ENCODE results near the gene PSMA3.
A peak's percentile ranks its signal among the peaks of the same experiment; 100 is the strongest.
"Not testable (repeated sequence)": the region's sequence is repeated elsewhere in the genome, so short reads cannot be mapped to it uniquely, and the experiment has no call there.

PSMA3 gene
- total RNA-seq = 67.6 to 145 (median 91.0) reads per million in 18 experiments

GRCh38 chr14:58244556-58245387 is at the start of gene PSMA3:
TSS of gene PSMA3 (plus strand) at chr14:58244843. CDS start at chr14:58244921, 78 bp downstream.
- peak; percentile 98 to 99 for DNase-seq

GRCh38 chr14:58196198-58196597 is 48.4 kb upstream of the PSMA3 start:
- peak in 1 of 2 donors; percentile 3 for DNase-seq

- no peak for DNase-seq
Measured at GRCh38 chr14:58198086-58198485, 46.6 kb upstream of the PSMA3 start.

- peak; percentile 76 to 89 for DNase-seq
Measured at GRCh38 chr14:58199726-58200479, 44.7 kb upstream of the PSMA3 start, which contains the start of gene ACTR10. TSS of gene ACTR10 (plus strand) at chr14:58200149. CDS start at chr14:58200218, 69 bp downstream.

GRCh38 chr14:58200480-58200841 is 44.2 kb upstream of the PSMA3 start:
- DNase-seq = no peak

- peak in 1 of 2 donors; percentile 14 for DNase-seq
Measured at GRCh38 chr14:58200846-58201245, 43.8 kb upstream of the PSMA3 start.

DNA sequence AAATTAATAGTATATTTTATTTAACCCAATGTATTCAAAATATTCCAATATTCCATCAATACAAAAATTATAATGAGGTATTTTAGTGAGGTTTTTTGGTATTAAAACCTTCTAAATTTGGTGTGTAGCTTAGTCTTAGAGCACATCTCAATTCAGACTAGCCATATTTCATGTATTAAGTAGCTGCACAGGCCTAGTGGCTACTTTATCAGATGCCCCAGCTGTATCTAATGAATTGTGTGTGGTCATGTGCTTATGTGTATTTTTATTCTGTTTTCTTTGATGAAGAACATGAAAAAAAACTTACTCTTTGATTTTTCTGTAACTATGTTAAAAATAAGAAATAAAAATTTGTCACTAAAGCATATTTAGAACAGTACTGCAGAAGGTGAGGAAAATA is 31.5 kb upstream of the PSMA3 start:
- no peak for DNase-seq

DNA sequence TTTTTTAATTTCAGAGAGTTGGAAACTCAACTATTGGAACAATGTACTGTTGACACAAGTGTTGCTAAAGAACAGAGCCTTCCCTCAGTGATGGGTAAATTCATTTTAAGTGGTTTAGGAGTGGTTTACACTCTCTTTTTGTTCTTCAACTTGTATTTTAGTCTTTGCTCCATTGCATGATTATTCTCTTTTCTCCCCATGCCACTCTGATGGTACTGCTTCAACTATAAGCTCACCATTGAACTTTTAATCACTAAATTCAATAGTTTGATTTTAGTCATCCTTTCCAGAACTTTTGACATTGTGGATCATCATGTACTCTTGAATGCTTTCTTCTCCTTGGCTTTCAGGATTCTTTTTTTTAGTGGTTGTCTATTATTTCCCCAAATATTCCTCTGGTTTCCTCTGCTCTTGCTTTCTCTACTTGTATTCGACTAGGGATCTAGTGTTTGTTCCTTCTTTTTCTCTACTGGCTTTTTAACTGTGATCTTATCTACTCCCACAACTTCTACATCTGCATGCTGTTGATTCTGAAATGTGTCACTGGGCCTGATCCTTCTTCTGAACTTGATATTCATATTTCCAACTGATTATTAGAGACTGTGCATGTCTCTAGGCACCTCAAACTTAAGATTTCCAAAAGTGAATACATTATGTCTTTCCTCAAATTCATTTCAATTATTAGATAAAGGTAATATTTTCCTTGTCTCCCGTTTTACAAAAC is 29.3 kb upstream of the PSMA3 start:
- no peak for DNase-seq

DNA sequence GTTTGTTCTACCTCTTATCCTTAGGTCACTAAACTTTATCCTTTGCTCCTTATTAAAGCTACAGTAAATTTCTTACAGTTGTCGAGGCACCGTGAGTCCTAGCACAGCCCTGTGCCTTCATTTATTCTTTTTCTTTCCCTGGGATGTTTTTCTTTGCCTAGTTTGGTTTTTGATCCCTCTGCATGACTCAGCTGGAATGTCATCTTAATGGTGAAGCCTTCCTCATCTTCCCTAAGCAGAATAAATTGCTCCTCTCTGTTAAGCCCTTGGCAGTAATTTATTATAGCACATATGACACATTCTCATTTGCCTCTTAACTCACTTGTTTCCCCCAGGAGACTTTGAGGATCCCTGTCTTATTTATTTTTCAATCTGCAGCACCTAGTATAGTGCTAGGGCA is 28.1 kb upstream of the PSMA3 start:
- DNase-seq = no peak

DNA sequence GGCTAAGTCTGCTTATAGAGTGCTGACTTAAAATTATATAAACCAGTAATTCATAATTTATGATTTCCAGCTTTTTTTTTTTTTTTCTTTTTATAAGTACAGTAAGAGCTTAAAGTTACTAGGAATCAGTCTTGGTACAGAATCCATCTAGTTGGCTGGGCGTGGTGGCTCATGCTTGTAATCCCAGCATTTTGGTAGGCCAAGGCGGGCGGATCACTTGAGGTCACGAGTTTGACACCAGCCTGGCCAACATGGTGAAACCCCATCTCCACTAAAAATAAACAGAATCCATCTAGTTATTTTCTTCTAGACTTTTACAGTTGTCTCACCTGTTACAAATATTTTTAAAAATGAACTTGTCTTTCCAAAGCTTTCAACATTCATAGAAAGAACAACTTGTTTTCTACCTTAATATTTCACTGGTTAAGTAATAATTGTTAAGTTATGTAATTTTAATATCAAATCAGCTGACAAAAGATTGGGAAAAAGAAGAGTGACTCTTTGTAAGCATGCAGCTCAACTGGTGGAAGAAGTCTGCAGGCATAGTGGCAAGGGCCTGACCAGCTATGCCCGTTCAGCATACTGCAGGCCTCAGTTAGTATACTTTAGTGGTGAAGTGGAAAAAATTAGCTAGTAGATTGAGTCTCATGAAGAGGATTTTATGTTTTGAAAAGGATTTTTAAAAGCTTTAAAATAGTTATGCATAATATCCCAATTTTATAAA is 17.4 kb upstream of the PSMA3 start:
- DNase-seq = no peak

DNA sequence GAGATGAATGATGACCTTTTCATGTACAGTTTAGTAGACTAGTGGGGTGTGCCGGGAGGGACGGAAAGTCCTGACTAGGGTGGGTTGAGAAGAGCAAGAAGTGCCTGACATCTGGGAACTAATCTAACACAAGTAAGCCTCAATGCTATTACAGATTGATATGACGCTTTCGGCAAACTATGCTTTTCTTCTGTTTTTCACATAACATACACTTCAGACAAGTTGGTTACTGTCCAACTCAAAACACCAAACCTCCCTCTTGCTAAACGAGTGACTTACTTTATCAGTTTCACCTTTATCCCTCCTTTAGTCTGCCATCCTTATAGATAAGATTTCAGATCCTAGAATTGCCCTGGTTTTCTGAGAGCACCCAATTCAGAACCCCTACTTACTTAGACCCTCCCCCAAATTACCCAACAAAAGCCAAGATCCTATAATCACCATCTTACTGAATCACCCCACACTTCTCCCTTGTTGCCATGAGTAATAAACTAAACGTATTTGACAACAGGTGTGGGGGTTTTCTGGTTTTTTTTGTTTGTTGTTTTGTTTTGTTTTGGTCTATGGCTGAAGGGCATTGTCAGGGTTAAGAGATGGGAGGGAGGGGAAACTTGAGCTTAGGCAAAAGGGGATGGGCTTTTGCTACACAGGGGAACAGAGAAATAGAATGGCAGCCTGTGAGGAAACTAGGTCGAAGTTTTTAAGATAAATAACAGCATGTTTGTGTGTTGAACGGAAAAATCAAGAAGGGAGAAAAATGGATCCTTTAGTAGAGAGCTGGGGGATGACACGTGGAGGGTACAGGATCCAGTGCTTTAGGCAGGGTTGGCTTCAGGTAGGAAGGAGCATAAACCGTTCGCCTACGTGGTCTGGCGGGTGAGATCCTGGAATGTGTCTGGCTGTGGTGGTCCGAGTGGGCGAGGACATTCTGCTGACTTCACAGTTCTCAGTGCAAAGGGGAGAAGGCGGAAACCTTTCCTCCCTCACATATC is 6.1 kb upstream of the PSMA3 start:
- DNase-seq = peak in 1 of 2 donors; percentile 15

GRCh38 chr14:58239244-58240195 is 5.1 kb upstream of the PSMA3 start:
- DNase-seq = peak; percentile 82 to 87

- DNase-seq = peak; percentile 44 to 61
Measured at GRCh38 chr14:58243790-58244555, 670 bp upstream of the PSMA3 start.

DNA sequence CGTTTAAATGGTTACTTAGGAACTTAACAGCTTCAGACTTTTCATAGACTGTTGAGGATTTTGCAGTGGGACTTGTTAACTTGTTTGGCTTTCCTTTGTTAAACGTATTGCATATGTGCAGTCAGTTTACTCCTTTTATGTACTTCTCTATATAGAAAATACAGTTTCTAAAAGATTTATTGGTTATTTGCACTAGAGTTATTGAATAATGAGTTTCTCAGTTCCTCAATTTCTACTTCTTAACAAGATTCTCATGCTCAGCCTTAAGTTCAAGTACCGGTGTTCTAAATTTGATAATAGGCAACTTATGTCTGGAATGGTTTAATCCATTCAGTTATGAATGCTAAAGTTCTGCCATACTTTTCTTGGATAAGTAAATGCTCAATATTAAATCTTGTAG is 919 bp downstream of the PSMA3 start:
- DNase-seq = no peak

- DNase-seq = no peak
Measured at GRCh38 chr14:58249611-58250010, 5.0 kb downstream of the PSMA3 start.

GRCh38 chr14:58258156-58258555 is 13.5 kb downstream of the PSMA3 start:
- DNase-seq = no peak

DNA sequence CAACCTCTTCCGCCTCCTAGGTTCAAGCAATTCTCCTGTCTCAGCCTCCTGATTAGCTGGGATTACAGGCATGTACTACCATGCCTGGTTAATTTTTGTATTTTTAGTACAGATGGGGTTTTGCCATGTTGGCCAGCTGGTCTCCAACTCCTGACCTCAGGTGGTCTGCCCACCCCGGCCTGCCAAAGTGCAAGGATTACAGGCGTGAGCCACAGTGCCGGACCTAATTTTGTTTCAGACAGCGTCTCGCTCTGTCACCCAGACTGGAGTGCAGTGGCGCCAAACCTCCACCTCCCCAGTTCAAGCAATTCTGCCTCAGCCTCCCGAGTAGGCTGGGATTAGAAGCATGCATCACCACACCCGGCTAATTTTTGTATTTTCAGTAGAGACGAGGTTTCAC is 17.4 kb downstream of the PSMA3 start:
- DNase-seq = not testable (repeated sequence)

GRCh38 chr14:58265401-58265800 is 20.8 kb downstream of the PSMA3 start:
- no peak for DNase-seq

GRCh38 chr14:58270628-58271027 is 26.0 kb downstream of the PSMA3 start:
- no peak for DNase-seq
